GM04504 (cell line): ENCODE data around the gene LY6G6D.

ENCODE experiments used
- DNase-seq: peaks from one replicate; pipeline ENCODE4 v3.0.0-alpha.2; 2012; ENCODE audit warnings: low read depth

LY6G6D gene

GRCh38 chr6:31736768-31737314 lies 21.7 kb downstream of the LY6G6D start:
- DNase-seq: no peak

- no peak for DNase-seq
Observed at GRCh38 chr6:31737315-31737990, 22.3 kb downstream of the LY6G6D start.

- peak; percentile 62 for DNase-seq
Observed at GRCh38 chr6:31737991-31738979, 23.1 kb downstream of the LY6G6D start.

GRCh38 chr6:31739639-31740396 lies 24.7 kb downstream of the LY6G6D start, which contains the start of gene MSH5:
MSH5 (plus strand) TSS chr6:31740005; CDS start chr6:31740467, 462 bp downstream.
- peak; percentile 99 for DNase-seq

GRCh38 chr6:31740397-31741223 lies 25.5 kb downstream of the LY6G6D start:
- DNase-seq: no peak

- DNase-seq: no peak
Observed at GRCh38 chr6:31741815-31742214, 26.7 kb downstream of the LY6G6D start.

GRCh38 chr6:31742894-31743293 lies 27.7 kb downstream of the LY6G6D start:
- no peak for DNase-seq

GRCh38 chr6:31744422-31744821 lies 29.3 kb downstream of the LY6G6D start:
- no peak for DNase-seq

GRCh38 chr6:31749301-31750036 lies 34.3 kb downstream of the LY6G6D start:
- DNase-seq: no peak

GRCh38 chr6:31750411-31751022 lies 35.4 kb downstream of the LY6G6D start:
- no peak for DNase-seq

GRCh38 chr6:31752739-31753319 lies 37.7 kb downstream of the LY6G6D start:
- peak; percentile 47 for DNase-seq

GRCh38 chr6:31758281-31758680 lies 43.1 kb downstream of the LY6G6D start:
- no peak for DNase-seq

- DNase-seq: no peak
Observed at GRCh38 chr6:31760790-31761189, 45.6 kb downstream of the LY6G6D start.

- no peak for DNase-seq
Observed at GRCh38 chr6:31761343-31761742, 46.2 kb downstream of the LY6G6D start.

- DNase-seq: no peak
Observed at GRCh38 chr6:31762356-31762755, 47.2 kb downstream of the LY6G6D start, which contains the start of gene SAPCD1. SAPCD1 (plus strand) TSS chr6:31762656; CDS start chr6:31763055, 399 bp downstream.

- no peak for DNase-seq
Observed at GRCh38 chr6:31762878-31763618, 47.9 kb downstream of the LY6G6D start.

- peak; percentile 56 for DNase-seq
Observed at GRCh38 chr6:31763619-31763940, 48.4 kb downstream of the LY6G6D start.

- no peak for DNase-seq
Observed at GRCh38 chr6:31764198-31764597, 49.0 kb downstream of the LY6G6D start.

- DNase-seq: no peak
Observed at GRCh38 chr6:31765559-31765909, 50.4 kb downstream of the LY6G6D start.
